Fibroblast of lung (primary cell): ENCODE data around the gene TLR10.

Experiments used
- CTCF ChIP-seq, 2 donors: IDR thresholded peaks in 1 of 2; conservative IDR thresholded peaks in 1 of 2; 1 replicate in 1 of 2; 2 replicates in 1 of 2; pipeline ENCODE4 v1.5.1; 2011 to 2012; ENCODE audit warnings: low read length in 2 of 2, control low read depth in 1 of 2, inconsistent platforms in 1 of 2, low read depth in 1 of 2, mild to moderate bottlenecking in 1 of 2
- EZH2 ChIP-seq: IDR thresholded peaks from 2 replicates; pipeline ENCODE4 v1.5.1; 2012; ENCODE audit warnings: low read length, control low read depth, mild to moderate bottlenecking; ENCODE audit errors: missing control alignments

GRCh38 chr4:38783109-38783460 is 295 bp upstream of the TLR10 start:
- TF ChIP-seq CTCF (conservative IDR thresholded peaks at IDR 0.05 in 1 of 2, IDR thresholded peaks at IDR 0.05 in 1 of 2; ENCODE audit: low read depth in 1 of 2, low read length in 2 of 2) (peak in 1 of 2 donors; percentile 2), EZH2 (no peak)
